Umbilical cord (tissue), 2 donors: ENCODE data around the gene RETN. TPM values are rescaled to one million over a fixed set of nuclear protein-coding genes. Genes with fewer than 3 reads are reported as not detected.
A peak's percentile ranks its signal among the peaks of the same experiment; 100 is the strongest.

Source experiments
- DNase-seq: peaks from one replicate; pipeline ENCODE4 v3.0.0-alpha.2; 2015; ENCODE audit warnings: low spot score
- total RNA-seq: library from RNA; depleted of rRNA; stranded (reverse); fragments of >200 nt; gene quantifications from one replicate; pipeline ENCODE4 v1.2.3, GENCODE V29; 2014; ENCODE audit warnings: low replicate concordance; ENCODE audit not compliant: insufficient read depth

RETN gene
- total RNA-seq: not detected

DNA sequence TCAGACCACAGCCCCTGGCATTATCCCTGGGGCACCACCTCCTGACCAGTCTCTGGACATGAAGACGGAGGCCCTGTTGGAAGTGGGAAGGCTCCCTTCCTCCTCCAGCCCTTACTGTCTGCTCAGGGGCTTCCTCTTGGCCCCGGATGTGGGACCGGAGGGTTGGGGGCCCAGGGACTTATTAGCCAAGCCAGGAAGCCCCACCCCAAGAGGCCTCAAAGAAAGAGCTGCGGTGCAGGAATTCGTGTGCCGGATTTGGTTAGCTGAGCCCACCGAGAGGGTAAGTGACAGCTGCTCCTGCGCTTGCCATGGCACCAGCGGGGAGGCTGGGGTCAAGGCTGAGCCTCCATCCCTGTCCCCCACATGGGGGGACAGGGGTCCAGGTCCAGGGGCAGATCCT, at the start of gene RETN:
Gene RETN (plus strand): TSS at position 208 of the 400 bp plus-strand sequence. CDS start 278 bp downstream, outside the sequence.
- DNase-seq: no peak

GRCh38 chr19:7619671-7620441, 49.0 kb upstream of the RETN start:
- no peak for DNase-seq

GRCh38 chr19:7620442-7621412, 48.1 kb upstream of the RETN start:
- DNase-seq: no peak

- DNase-seq: no peak
Measured at GRCh38 chr19:7622933-7623685, 45.7 kb upstream of the RETN start.

DNA sequence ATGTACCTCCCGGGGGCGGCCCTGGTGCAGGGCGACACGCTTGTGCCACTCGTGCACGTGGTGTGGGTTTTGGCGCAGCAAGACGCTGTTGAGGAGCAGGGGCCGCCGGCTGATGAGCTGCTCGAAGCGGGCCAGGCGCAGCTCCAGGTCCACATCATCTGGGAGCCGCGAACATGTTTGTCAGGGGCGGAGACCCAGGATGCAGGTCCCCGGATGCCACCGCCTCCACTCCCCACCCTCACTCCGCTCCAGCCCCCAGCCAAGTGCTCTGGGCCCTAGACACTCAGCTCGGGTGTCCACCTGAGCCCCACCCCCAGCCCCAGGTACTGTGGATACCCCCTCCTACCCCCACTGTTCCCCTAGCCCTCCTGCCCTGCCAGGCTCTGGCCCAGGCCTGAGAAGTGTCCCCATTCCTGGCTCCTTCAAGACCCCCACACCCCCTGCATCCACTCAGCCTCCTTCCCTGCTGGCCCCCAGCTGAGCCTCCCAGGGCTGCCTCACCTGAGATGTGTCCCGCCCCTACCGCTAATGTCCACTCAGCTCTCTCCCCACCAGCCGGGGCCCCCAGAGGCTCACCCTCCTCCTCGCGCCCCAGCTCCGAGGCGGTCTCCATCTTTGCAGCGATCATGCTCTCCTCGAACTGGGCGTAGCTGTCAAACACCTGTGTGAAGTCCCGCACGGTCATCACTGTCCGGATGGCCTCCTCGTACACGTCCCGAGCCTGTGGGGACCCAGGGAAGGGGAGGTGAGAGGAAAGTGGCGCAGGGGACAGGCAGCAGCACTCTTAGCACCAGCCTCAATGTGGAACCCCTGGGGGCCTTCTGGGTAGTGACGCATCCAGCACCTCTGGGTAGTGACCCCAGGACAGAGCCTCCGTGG, 44.9 kb upstream of the RETN start:
- DNase-seq: no peak

GRCh38 chr19:7624810-7625209, 44.0 kb upstream of the RETN start:
- no peak for DNase-seq

DNA sequence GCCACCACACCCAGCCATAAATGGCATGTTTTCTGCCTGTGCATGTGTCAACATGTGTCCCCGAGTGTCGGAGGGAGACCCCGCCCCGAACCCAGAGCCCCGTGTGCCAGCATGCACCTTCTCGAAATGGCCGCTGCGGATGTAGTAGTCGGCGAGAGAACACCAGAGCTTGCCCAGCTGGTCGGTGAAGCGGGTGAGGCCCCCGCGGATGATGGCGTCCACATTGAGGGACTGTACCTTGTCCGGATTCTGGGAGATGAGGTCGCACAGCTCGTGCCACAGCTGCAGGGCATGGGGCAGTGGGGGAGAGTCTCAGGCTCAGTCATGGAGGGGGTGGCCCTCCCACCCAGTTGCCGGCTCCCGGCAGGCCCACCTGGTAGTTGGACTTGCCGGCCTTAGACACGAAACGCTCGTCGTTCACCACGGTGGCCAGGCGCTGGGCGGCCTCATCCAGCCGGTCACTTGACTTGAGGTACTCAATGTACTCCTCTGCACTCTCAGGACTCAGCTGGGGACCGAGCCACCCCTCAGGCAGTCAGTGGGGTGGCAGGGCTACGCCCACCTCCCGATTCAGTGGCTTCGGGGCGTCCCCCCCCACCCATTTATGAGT, 43.0 kb upstream of the RETN start:
- no peak for DNase-seq

DNA sequence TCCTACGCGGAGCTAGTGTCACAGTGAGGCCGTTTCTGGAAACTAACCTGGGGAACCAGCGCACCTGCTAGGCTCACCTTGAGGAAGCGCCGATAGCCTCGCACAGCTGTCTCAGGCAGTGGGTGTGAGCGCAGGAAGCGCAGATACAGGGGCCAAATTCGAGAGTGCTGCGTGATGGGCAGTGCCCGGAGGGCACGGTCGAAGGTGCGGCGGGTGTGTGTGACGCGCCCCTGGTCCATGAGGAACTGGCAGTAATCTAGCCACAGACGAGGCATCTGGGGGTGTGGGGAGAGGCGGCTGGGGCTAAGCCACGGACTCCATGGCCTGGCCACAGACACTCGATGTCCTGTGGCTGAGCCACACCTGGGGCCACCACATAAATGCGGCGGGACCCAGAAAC, 41.7 kb upstream of the RETN start:
- DNase-seq: no peak

- no peak for DNase-seq
Measured at GRCh38 chr19:7628589-7629311, 40.1 kb upstream of the RETN start.

GRCh38 chr19:7629347-7630054, 39.3 kb upstream of the RETN start, which contains the start of the genes PET100 and XAB2:
Gene PET100, plus strand, starts transcription at chr19:7629793. Its CDS starts 41 bp downstream, at chr19:7629834.
Gene XAB2, minus strand, starts transcription at chr19:7629545. Its CDS starts 18 bp downstream, at chr19:7629527.
- DNase-seq: peak; percentile 99

- no peak for DNase-seq
Measured at GRCh38 chr19:7631577-7631976, 37.3 kb upstream of the RETN start.

GRCh38 chr19:7632340-7633203, 36.3 kb upstream of the RETN start:
- no peak for DNase-seq

GRCh38 chr19:7633698-7634097, 35.2 kb upstream of the RETN start, which contains the start of gene PCP2:
Gene PCP2, minus strand, starts transcription at chr19:7633719. Its CDS starts 262 bp downstream, at chr19:7633457.
- DNase-seq: no peak

GRCh38 chr19:7635670-7636069, 33.2 kb upstream of the RETN start:
- DNase-seq: no peak

DNA sequence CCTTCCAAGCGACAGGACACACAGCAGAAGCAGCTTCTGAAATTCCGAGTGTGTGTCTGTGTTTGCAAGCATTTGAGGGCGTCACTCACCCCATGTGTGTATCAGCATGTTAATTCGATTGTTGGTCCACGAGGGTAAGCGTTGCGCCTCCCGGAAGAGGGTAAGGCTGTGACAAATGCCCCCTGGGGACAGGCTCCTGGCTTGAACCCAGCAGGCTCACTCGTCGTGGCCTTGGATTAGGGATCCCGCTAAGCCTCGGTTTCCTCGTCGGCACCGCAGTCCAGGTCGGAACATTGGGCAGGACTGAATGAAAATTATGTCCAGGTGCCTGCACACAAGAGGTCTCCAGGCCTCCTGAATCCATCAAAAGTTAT, 32.5 kb upstream of the RETN start:
- no peak for DNase-seq

DNA sequence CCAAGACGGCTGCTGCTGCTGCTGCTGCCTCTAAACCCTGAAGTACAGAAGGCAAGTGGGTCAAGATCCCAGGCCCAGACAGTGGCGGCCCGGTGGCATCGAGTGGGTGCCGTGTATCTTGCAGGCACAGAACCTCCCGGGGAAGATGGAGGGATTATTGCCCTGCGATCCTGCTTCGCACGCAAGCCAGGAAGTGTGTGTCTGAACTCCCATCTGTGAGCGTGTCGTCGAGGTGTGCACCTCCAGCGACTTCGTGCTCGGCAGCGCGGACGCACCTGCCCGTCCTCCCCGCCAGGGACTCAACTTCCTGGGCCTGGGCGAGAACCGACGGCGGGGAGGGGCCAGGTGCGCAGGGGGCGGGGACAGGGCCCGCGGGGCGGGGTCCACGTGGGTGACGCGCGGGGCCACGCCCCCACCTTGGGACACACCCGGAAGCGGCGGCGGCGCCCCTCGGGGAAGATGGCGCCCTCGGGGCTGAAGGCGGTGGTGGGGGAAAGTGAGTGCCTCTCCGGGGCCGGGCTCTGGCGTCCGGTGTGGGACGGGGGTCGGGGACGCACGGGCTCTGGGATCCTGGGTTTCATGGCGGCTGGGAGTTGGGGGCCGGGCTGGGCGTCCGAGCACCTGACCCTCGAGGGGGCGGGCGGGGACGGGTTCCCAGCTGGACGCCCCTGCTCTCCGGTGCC, 32.0 kb upstream of the RETN start, which contains the start of gene STXBP2:
Gene STXBP2 (plus strand): TSS at position 420 of the 683 bp plus-strand sequence. CDS start 40 bp downstream, at position 460.
- DNase-seq: peak; percentile 34
